Measurements from ENCODE around the gene TECPR1. TPM values are rescaled to one million over a fixed set of nuclear protein-coding genes. Genes with fewer than 3 reads are reported as not detected.

The TECPR1 gene
- total RNA-seq, 1 experiment from 2014 or later = 13.9 TPM

GRCh38 chr7:98186452-98187137 lies 65.4 kb downstream of the TECPR1 start:
- H3K4me2 ChIP-seq (ENCODE audit: insufficient read depth, insufficient read length, low read length) = no peak overlapping the region
- DNase-seq = no peak
- H4K5ac ChIP-seq (ENCODE audit: insufficient read length, low read depth, low read length) = no peak overlapping the region
- no peaks in the 10 kb centered on the region for H3K23me2 ChIP-seq (ENCODE audit: insufficient read length, low read depth, low read length, poor library complexity, severe bottlenecking)
- H3K23ac ChIP-seq (ENCODE audit: insufficient read length, low read depth, low read length) = no peak overlapping the region
- Mint-ChIP-seq H3K9me3 (no peaks in the 10 kb centered on the region; a peak in 2 of 5 replicates), H3K4me1 (peaks cover 15 to 19% of the 10 kb centered on the region in 2 experiments), H3K27ac (0 out of 7 replicates have a peak overlapping the region, but pooled peaks of 1 of the 3 experiments have one; percentile 61), H3K36me3 (ENCODE audit: insufficient read depth in 1 of 3, low read depth in 3 of 3) (peaks cover 14 to 31% (median 23%) of the 10 kb centered on the region in 3 experiments; a peak in 6 of 7 replicates), H3K27me3 (ENCODE audit: low read depth) (no peaks in the 10 kb centered on the region), H3K4me3 (no peak overlapping the region)
- H2BK120ac ChIP-seq (ENCODE audit: low read depth, low read length, poor library complexity, severe bottlenecking) = no peak overlapping the region
- H2BK5ac ChIP-seq (ENCODE audit: insufficient read length, low read length) = no peak overlapping the region
- no peaks in the 10 kb centered on the region for H3K9me3 ChIP-seq (ENCODE audit: control insufficient read depth, low read depth, low read length)
- no peak overlapping the region for H4K8ac ChIP-seq (replicated peaks; ENCODE audit: insufficient read length, low read depth, low read length)
- no peaks in the 10 kb centered on the region for H3K27me3 ChIP-seq (ENCODE audit: insufficient read depth, low read length)
- H3K14ac ChIP-seq (ENCODE audit: insufficient read depth, low read length) = no peak overlapping the region
- no peak overlapping the region for H2BK20ac ChIP-seq (ENCODE audit: low read depth, low read length, poor library complexity, severe bottlenecking)
- peaks cover 2% of the 10 kb centered on the region; the same call in 1 of the 2 replicates for H3K4me1 ChIP-seq (ENCODE audit: insufficient read depth, low read length)
- H4K20me1 ChIP-seq (ENCODE audit: control insufficient read depth, insufficient read depth, insufficient read length) = no peaks in the 10 kb centered on the region
- no peak overlapping the region for H3K27ac ChIP-seq (ENCODE audit: insufficient read length, low read depth, low read length)
- H3K18ac ChIP-seq (ENCODE audit: insufficient read length, low read depth, low read length) = no peak overlapping the region
- TF ChIP-seq, protein P1, sequence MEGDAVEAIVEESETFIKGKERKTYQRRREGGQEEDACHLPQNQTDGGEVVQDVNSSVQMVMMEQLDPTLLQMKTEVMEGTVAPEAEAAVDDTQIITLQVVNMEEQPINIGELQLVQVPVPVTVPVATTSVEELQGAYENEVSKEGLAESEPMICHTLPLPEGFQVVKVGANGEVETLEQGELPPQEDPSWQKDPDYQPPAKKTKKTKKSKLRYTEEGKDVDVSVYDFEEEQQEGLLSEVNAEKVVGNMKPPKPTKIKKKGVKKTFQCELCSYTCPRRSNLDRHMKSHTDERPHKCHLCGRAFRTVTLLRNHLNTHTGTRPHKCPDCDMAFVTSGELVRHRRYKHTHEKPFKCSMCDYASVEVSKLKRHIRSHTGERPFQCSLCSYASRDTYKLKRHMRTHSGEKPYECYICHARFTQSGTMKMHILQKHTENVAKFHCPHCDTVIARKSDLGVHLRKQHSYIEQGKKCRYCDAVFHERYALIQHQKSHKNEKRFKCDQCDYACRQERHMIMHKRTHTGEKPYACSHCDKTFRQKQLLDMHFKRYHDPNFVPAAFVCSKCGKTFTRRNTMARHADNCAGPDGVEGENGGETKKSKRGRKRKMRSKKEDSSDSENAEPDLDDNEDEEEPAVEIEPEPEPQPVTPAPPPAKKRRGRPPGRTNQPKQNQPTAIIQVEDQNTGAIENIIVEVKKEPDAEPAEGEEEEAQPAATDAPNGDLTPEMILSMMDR (conservative IDR thresholded peaks at IDR 0.05) = no peak
- no peak overlapping the region for H3T11ph ChIP-seq (ENCODE audit: low read length)
- H3K56ac ChIP-seq (ENCODE audit: insufficient read length, low read depth, low read length) = no peak overlapping the region
- H4K91ac ChIP-seq (ENCODE audit: insufficient read length, low read depth, low read length) = no peak overlapping the region
- H2BK12ac ChIP-seq (ENCODE audit: insufficient read length, low read depth, low read length) = no peak overlapping the region
- no peaks in the 10 kb centered on the region for H3K79me1 ChIP-seq (ENCODE audit: insufficient read depth, low read depth, low read length, poor library complexity, severe bottlenecking)
- no peak overlapping the region for H3K4ac ChIP-seq (ENCODE audit: low read depth, low read length)
- no peaks in the 10 kb centered on the region for H3K79me2 ChIP-seq (ENCODE audit: insufficient read depth, low read length)
- no peak overlapping the region for H2AK5ac ChIP-seq (ENCODE audit: insufficient read length, low read length)
- H2AFZ ChIP-seq (ENCODE audit: low read length) = no peak overlapping the region
- no peak overlapping the region; the same call in 1 of the 2 replicates for H2BK15ac ChIP-seq (ENCODE audit: low read depth, low read length)
- WGBS (ENCODE audit: extremely low coverage, insufficient read length, low lambda C conversion rate) = no CpG with 5 or more reads among the region's 9 CpGs
- H3K9ac ChIP-seq (ENCODE audit: extremely low read depth, insufficient read length, low read length) = no peak overlapping the region
